Astrocyte of the cerebellum (primary cell): Measurements from ENCODE around the gene UGT1A8.
"Not testable (repeated sequence)": the region's sequence is repeated elsewhere in the genome, so short reads cannot be mapped to it uniquely, and the experiment has no call there.

Experiments
- DNase-seq: peaks from one replicate; pipeline ENCODE4 v3.0.0-alpha.2; 2011; ENCODE audit warnings: low read depth
- H3K4me3 ChIP-seq: 2 replicates; pipeline ENCODE4 v1.5.1; 2011; ENCODE audit warnings: mild to moderate bottlenecking, low read depth, low read length, moderate library complexity
- in situ Hi-C: cut with HindIII; loops from 2 replicates; pipeline ENCODE4 v1.10.0; 2017; ENCODE audit warnings: low sequenced_read_pairs
- TF ChIP-seq, protein P1 (sequence below): IDR thresholded peaks from 2 replicates; pipeline ENCODE4 v1.5.1; 2012; ENCODE audit warnings: low read length, low read depth, moderate library complexity, mild to moderate bottlenecking; ENCODE audit errors: missing control alignments

Gene UGT1A8

DNA sequence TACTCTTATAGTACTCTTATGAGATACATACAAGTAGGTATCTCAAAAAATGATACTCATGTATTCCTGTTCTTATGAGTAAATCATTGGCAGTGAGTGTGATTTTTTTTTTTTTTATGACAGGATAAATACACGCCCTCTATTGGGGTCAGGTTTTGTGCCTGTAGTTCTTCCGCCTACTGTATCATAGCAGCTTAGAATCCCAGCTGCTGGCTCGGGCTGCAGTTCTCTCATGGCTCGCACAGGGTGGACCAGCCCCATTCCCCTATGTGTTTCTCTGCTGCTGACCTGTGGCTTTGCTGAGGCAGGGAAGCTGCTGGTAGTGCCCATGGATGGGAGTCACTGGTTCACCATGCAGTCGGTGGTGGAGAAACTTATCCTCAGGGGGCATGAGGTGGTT, at the start of gene UGT1A8:
UGT1A8 (plus strand) TSS at position 158 of the 400 bp plus-strand sequence; CDS start at position 233, 75 bp downstream.
- H3K4me3 ChIP-seq, DNase-seq, in situ Hi-C loops: not testable (repeated sequence)

DNA sequence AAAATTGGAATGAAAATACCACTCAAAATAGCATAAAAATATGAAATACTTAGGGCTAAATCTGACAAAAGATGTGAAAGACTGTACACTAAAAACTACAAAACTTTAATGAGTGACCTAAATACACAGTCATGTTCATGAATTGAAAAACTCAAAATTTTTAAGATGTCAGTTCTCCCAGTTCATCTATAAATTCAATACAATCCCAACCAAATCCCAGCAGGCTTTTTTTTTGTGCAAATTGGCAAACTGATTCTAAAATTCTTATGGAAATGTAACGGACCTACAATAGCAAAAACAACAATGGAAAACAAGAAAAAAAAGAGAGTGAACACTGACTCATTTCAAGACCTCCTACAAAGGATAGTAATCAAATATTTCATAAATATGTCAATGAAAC, 46.4 kb upstream of the UGT1A8 start:
- DNase-seq, result no peak
- H3K4me3 ChIP-seq, result no peak overlapping the region
- in situ Hi-C loops, result no loop called here
- TF ChIP-seq, protein P1, sequence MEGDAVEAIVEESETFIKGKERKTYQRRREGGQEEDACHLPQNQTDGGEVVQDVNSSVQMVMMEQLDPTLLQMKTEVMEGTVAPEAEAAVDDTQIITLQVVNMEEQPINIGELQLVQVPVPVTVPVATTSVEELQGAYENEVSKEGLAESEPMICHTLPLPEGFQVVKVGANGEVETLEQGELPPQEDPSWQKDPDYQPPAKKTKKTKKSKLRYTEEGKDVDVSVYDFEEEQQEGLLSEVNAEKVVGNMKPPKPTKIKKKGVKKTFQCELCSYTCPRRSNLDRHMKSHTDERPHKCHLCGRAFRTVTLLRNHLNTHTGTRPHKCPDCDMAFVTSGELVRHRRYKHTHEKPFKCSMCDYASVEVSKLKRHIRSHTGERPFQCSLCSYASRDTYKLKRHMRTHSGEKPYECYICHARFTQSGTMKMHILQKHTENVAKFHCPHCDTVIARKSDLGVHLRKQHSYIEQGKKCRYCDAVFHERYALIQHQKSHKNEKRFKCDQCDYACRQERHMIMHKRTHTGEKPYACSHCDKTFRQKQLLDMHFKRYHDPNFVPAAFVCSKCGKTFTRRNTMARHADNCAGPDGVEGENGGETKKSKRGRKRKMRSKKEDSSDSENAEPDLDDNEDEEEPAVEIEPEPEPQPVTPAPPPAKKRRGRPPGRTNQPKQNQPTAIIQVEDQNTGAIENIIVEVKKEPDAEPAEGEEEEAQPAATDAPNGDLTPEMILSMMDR, result no peak

DNA sequence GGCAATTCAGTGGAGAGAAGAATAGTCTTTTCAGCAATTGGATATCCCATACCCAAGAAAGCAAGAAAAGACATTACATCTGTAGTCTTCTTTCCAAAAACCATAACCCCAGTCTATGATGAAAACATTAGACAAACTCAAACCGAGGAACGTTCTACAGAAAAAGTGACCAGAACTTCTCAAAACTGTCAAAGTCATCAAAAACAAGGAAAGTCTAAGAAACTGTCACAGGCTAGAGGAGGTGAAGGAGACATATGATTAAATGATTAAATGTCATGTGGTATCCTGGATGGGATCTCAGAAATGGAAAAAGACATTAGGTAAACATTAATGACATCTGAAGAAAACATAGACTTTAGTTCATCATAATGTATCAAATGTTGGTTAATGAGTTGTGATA, 46.0 kb upstream of the UGT1A8 start:
- in situ Hi-C loops, result no loop called here
- no peak for DNase-seq

DNA sequence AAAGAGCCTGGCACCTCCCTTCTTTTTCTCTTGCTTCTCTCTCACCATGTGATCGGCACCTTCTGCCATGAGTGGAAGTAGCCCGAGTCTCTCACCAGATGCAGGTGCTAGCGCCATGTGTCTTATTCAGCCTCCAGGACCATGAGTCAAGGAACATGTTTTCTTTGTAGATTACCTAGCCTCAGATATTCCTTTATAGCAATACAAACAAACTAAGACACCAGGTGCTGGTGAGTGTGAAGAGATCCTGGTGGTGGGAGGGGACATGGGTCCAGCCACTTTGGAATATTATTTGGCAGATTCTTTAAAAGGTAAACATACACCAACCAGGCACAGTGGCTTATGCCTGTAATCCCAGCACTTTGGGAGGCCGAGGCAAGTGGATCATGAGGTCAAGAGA, 45.0 kb upstream of the UGT1A8 start:
- in situ Hi-C loops, result no loop called here
- DNase-seq, result no peak
- H3K4me3 ChIP-seq, result no peak overlapping the region
- TF ChIP-seq, protein P1, result no peak

More for the DNA sequence above, 46.0 kb upstream of the UGT1A8 start:
- TF ChIP-seq, protein P1, result no peak
- no peak overlapping the region for H3K4me3 ChIP-seq

DNA sequence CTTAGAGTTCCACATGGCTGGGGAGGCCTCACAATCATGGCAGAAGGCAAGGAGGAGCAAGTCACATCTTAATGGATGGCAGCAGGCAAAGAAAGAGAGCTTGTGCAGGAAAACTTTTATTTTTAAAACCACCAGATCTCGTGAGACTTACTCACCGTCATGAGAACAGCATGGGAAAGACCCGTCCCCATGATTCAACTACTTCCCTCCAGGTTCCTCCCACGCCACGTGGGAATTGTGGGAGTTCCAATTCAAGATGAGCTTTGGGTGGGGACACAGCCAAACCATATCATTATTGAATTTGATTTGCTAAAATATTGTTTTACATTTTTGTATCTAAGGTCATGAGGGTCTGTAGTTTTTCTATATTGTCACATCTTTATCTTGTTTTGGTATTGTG, 40.1 kb upstream of the UGT1A8 start:
- DNase-seq, in situ Hi-C loops, H3K4me3 ChIP-seq: not testable (repeated sequence)

DNA sequence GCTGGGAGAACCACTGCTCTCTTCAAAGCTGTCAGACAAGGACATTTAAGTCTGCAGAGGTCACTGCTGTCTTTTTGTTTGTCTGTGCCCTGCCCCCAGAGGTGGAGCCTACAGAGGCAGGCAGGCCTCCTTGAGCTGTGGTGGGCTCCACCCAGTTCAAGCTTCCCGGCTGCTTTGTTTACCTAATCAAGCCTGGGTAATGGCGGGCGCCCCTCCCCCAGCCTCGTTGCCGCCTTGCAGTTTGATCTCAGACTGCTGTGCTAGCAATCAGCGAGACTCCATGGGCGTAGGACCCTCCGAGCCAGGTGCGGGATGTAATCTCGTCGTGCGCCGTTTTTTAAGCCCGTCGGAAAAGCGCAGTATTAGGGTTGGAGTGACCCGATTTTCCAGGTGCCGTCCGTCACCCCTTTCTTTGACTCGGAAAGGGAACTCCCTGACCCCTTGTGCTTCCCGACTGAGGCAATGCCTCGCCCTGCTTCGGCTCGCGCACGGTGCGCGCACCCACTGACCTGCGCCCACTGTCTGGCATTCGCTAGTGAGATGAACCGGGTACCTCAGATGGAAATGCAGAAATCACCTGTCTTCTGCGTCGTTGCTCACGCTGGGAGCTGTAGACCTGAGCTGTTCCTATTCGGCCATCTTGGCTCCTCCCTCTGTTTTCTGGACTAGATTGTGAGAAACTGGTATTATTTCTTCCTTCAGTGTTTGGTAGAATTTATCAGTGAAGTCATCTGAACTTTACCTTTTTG, 34.0 kb upstream of the UGT1A8 start:
- in situ Hi-C loops, DNase-seq, H3K4me3 ChIP-seq: not testable (repeated sequence)

DNA sequence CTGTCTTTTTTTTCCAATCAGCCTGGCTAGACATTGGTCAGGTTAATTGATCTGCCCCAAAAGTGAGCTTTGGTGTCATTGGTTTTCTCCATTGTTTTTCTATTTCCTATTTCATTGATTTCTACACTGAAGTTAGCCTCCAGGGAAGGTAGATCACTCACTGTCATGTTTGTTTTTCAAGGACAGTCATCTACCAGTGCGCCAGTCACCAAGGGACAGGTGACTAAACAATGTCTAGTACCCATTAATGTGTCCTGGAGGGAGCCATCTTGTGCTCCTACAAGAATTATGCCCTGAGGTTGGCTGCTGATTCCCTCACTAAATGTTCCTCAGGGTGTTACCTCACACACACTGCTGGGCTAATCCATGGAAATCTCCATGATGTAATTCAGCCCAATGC, 33.2 kb upstream of the UGT1A8 start:
- H3K4me3 ChIP-seq, result no peak overlapping the region
- in situ Hi-C loops, result no loop called here
- TF ChIP-seq, protein P1, result no peak
- DNase-seq, result no peak

DNA sequence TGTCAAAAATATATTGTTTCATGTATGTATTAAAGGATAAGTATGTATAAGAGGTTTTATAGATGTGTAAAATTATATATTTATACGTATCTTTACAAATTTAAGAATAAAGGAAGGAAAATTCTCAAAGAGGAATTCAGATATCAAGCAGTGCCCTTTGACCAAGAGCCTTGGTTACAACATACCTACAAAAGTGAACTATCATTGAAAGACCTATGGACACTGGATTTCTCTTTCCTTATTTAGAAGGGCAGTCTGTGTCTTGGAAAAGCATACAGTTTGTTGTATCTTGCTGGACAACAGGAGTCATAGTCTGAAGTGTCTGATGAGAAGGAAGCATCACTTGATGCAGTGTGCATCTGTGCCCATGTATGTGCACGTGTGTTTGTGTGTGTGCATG, 29.0 kb upstream of the UGT1A8 start:
- no peak overlapping the region for H3K4me3 ChIP-seq
- DNase-seq, result no peak
- TF ChIP-seq, protein P1, result no peak
- in situ Hi-C loops, result no loop called here

DNA sequence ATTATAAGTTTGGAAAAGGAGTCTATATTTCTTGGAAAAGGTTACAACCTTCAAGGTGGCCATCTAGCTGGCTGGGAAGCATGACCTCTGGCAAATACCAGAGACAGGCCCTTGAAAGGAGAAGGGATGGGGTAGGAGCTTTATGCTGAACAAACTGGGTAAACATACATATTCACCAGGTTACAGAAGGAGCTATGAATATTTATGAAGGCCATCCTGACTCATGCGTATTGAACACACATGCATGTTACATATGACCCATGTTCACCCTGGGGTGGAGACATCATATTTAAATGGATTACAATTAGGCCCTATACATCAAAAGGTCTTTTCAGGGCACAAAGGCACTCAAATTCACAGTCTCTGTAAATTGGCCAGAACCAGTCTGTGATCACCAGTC, 24.7 kb upstream of the UGT1A8 start:
- in situ Hi-C loops, H3K4me3 ChIP-seq, DNase-seq: not testable (repeated sequence)
